ENCODE measurements around the gene DNLZ.

- no peak for TF ChIP-seq GATA2 (IDR thresholded peaks at IDR 0.05; ENCODE audit: low read depth, low read length)
- no peak for TF ChIP-seq GATA3 (IDR thresholded peaks at IDR 0.05; ENCODE audit: low read depth, low read length)
Measured at GRCh38 chr9:136370687-136371532, 7.4 kb upstream of the DNLZ start.

Measured in SH-SY5Y (cell line).